ENCODE data around the gene MRPL1. TPM values are rescaled to one million over a fixed set of nuclear protein-coding genes. Genes with fewer than 3 reads are reported as not detected.

Gene MRPL1
- total RNA-seq, 4 donors from 2014 or later: 17.1 to 25.6 (median 20.4) TPM

GRCh38 chr4:77865259-77865658 is 2.6 kb downstream of the MRPL1 start:
- ATAC-seq: no peak
- Histone ChIP-seq H3K4me1 (peaks cover 0 to 26% (median 6%) of the 10 kb centered on the region in 3 donors), H3K4me3 (no peak overlapping the region), H3K27ac (no peak overlapping the region), H3K36me3 (peaks cover 0 to 21% of the 10 kb centered on the region in 2 donors), H3K9me3 (no peaks in the 10 kb centered on the region), H3K27me3 (no peaks in the 10 kb centered on the region)
- no peak for TF ChIP-seq POLR2A (IDR thresholded peaks at IDR 0.05)
- TF ChIP-seq EP300 (IDR thresholded peaks at IDR 0.05): no peak
- TF ChIP-seq CTCF (IDR thresholded peaks at IDR 0.05): no peak
- TF ChIP-seq POLR2AphosphoS5 (IDR thresholded peaks at IDR 0.05): no peak
- WGBS, 2 donors (ENCODE audit: low coverage in 1 of 2): 80 to 100% methylated on average over 1 to 3 of the region's 3 CpGs

- Histone ChIP-seq H3K27me3 (no peaks in the 10 kb centered on the region), H3K4me1 (no peaks in the 10 kb centered on the region), H3K27ac (no peak overlapping the region), H3K4me3 (no peak overlapping the region), H3K9me3 (no peaks in the 10 kb centered on the region), H3K36me3 (peaks cover 0 to 57% of the 10 kb centered on the region in 2 donors)
- no peak for TF ChIP-seq CTCF (IDR thresholded peaks at IDR 0.05)
- no peak for TF ChIP-seq POLR2A (IDR thresholded peaks at IDR 0.05)
- TF ChIP-seq EP300 (IDR thresholded peaks at IDR 0.05): no peak
- no peak for TF ChIP-seq POLR2AphosphoS5 (IDR thresholded peaks at IDR 0.05)
- no peak for ATAC-seq
- WGBS, 2 donors (ENCODE audit: low coverage in 1 of 2): 85 to 91% methylated on average over 3 to 6 of the region's 7 CpGs
Observed at GRCh38 chr4:77872723-77873445, 10.3 kb downstream of the MRPL1 start.

- H3K4me1 ChIP-seq: no peaks in the 10 kb centered on the region
- TF ChIP-seq CTCF (IDR thresholded peaks at IDR 0.05) (no peak), EP300 (IDR thresholded peaks at IDR 0.05) (no peak), POLR2A (IDR thresholded peaks at IDR 0.05) (no peak), POLR2AphosphoS5 (IDR thresholded peaks at IDR 0.05) (no peak)
- H3K27me3 ChIP-seq: no peaks in the 10 kb centered on the region
- no peak overlapping the region for H3K4me3 ChIP-seq
- peaks cover 0 to 51% of the 10 kb centered on the region in 2 donors for H3K36me3 ChIP-seq
- no peaks in the 10 kb centered on the region for H3K9me3 ChIP-seq
- ATAC-seq: no peak
- 95% methylated on average over 4 of the region's 4 CpGs; no CpG with 5 or more reads in 1 of the 2 donors for WGBS, 2 donors (ENCODE audit: low coverage in 1 of 2)
- H3K27ac ChIP-seq: no peak overlapping the region
Observed at GRCh38 chr4:77877167-77877566, 14.5 kb downstream of the MRPL1 start.

- Histone ChIP-seq H3K36me3 (peaks cover 0 to 43% of the 10 kb centered on the region in 2 donors), H3K9me3 (no peaks in the 10 kb centered on the region), H3K27ac (no peak overlapping the region), H3K4me1 (no peaks in the 10 kb centered on the region), H3K4me3 (no peak overlapping the region), H3K27me3 (no peaks in the 10 kb centered on the region)
- TF ChIP-seq EP300 (IDR thresholded peaks at IDR 0.05) (no peak), POLR2AphosphoS5 (IDR thresholded peaks at IDR 0.05) (no peak), CTCF (IDR thresholded peaks at IDR 0.05) (no peak), POLR2A (IDR thresholded peaks at IDR 0.05) (no peak)
- WGBS, 2 donors (ENCODE audit: low coverage in 1 of 2): 78 to 86% methylated on average over 5 to 15 of the region's 15 CpGs
- no peak for ATAC-seq
Observed at GRCh38 chr4:77877771-77878565, 15.3 kb downstream of the MRPL1 start.

Measured in gastroesophageal sphincter (tissue), 4 donors.